HT1080 (cell line): Measurements from ENCODE around the gene RPS6KA3. TPM values are rescaled to one million over a fixed set of nuclear protein-coding genes. Genes with fewer than 3 reads are reported as not detected.
A peak's percentile ranks its signal among the peaks of the same experiment; 100 is the strongest.

Experiments
- DNase-seq: peaks from one replicate; pipeline ENCODE4 v3.0.0-alpha.2; 2015; ENCODE audit warnings: low read depth
- polyA plus RNA-seq, 2 experiments: library from polyadenylated mRNA; depleted of rRNA; stranded (reverse); fragments of >200 nt; gene quantifications; 2 replicates each; pipeline ENCODE4 v1.2.3, GENCODE V29; 2015
- total RNA-seq: library from RNA; depleted of rRNA; stranded (reverse); fragments of >200 nt; shearing (Covaris generic); gene quantifications from 2 replicates; pipeline ENCODE4 v1.2.3, GENCODE V29; 2014; rRNA removed

RPS6KA3 gene
- total RNA-seq, result 19.6 and 24.4 TPM in 2 replicates
- 23.7 and 29.2 TPM in 2 replicates for polyA plus RNA-seq (2015; cell fraction: cytosol; rRNA removed)
- 22.6 and 23.6 TPM in 2 replicates for polyA plus RNA-seq (2015; cell fraction: nucleus; rRNA removed)

DNA sequence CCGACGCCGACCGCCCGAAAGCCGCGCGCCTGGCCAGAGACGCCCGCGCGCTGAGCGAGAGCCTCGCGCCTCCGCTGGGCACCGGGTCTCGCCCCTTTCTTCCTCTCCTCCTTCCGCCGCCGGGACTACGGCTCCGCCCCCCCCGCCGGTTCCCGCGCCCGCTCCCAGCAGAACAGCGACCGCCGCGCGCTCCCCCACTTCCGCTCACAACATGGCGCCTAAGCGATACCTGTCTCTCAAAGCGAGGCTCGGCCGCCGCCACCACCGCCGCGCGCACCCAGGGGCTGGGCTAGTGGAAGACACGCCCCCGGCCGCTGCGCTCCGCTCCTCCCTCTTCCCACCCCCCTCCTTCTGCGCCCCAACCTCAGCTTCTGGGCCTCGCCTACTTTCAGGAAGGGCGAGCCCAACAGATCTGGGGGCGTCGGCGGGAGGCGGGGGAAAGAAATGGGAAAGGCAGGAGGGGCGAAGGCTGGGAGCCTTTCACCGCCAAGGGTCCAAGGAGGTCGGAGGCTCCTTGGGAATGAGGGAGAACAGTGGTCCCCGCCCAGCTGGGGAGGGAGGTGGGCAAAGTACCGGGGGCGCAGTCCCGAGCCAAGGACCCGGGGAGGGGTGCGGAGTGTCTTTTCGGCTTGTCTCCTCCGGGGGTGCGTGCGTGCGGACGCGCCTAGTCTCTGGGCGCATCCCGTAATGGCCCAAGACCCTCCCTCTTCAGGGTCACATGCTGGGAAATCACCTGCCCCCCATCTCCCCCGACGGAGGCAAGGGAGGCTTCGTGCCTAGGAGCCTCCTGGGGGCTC, at the start of gene RPS6KA3:
Gene RPS6KA3 (minus strand): TSS at position 100 of the 797 bp plus-strand sequence. CDS start 277 bp downstream, outside the sequence.
- DNase-seq, result peak; percentile 67

DNA sequence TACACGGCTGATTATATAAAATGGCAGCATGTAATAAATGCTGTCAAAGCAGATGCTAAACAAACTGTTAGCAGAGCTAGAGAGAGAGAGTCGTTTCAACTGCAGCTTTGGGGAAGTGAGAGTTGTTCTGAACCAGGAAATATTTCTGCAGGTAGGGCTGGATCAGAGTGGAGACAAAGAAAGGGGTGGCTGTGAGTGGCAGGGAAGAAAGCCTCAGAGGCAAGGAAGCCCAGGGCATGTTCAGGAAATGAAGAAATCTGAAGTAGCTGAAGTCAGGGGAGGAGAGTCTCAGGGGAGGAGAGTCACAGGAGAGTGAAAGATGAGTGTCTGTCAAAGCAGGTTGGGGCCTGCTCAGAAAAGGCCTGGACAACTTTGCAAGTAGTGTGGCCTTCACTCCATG, 48.4 kb upstream of the RPS6KA3 start:
- DNase-seq, result no peak

DNA sequence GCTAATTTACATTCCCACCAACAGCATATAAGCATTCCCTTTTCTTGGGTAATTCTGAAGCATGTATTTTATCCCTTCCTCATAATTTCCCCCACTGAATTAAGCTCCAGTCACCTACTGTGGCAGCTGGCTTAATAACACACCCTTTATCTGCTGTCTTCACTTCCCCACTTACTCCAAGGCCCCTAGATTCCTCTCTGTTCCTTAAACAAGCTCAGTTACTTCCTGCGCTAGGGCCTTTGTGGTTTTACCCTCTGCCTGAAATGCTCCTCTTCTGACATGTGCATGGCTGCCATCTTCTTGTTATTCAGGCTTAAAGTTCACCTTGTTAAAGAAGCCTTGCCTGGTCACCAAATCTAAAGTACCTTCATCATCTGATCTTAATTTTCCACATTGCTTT, 47.2 kb upstream of the RPS6KA3 start:
- no peak for DNase-seq

DNA sequence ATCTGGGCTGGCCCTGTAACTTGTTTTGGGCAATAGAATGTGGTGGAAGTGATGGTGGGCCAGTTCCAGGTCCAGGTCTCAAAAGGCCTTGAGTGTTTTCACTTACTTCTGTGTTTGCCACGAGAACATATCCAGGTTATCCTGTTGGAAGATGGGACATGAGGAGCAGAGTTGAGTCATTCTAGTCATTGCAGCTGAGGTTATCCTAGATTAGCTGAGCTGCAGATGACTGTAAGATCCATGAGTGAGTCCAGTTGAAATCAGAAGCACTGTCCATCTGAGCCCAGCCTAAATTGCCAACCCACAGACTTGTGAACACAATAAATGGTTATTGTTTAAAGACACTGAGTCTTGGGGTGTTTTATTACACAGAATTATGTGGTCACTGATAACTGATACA, 45.3 kb upstream of the RPS6KA3 start:
- DNase-seq, result no peak

DNA sequence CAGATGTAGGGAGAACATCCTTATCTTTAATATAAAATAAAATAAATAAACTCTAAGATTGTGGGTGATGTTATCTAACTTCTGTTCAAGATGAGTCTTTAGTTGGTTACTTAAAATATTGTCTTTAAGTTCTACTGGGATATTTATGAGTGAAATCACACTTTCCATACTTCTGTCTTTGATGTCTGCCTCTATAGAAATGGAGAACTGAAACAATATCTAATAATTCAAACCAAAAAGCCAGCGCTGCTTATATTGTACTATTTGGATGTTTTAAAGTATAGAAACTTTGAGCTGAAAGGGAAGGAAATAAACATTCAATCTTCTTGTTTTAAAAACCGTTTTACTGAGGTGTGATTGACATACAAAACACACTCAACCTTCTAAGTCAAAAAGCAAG, 44.8 kb upstream of the RPS6KA3 start:
- no peak for DNase-seq

DNA sequence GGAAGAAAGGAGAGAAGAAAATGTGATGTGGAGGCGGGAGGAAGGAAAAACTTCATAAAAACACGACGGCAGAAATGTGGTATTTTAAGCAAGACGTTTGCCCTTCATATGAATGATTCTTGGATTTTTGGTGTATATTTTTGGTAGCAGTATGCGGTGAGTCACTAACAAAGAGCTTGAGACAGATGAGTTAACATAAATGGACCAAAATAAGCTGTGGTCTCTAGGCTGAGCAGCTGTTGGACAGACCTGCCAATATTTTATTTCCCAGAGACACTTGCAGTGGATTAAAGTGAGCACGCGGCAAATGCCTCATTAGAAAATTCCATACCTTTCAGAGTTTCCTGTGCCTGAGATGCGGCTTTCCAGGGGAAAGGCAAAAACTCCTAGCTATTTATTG, 43.1 kb upstream of the RPS6KA3 start:
- peak; percentile 3 for DNase-seq

DNA sequence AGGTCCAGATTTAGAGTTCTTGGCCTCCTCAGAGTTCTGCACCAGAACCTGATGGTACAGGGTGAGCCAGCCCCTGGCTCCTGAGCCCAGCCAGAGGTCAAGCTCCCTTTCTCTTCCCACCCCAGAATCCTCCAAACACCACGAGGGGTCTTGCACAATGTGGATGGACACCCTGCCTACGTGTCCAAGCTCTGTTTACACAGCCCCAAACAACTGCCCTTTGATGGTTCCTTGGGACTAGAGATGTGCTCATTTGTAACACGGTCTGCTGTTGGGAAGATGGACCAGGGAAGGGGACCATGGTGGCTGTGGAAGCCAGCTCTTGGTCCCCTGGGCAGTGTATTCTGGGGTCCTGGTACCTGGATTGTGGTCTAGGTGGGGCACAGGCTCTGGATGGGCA, 40.0 kb upstream of the RPS6KA3 start:
- no peak for DNase-seq

DNA sequence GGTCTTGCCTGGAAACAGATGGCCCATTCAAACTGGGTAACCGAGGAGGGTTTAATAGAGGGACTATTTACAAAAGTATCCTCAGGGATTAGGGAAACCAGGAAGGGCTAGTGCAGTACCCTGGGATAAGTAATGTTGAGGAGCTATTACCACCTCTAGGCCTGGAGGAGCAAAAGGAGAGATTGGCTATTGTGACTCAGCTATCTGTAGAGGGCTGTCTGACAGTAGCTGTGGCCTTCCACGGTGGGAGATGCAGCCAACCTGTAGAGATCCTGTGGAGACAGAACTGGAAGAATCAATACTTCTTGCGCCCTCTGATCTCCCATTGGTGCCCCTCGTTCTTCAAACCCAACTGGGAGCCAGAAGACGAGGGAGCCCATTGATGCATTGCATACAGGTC, 34.1 kb upstream of the RPS6KA3 start:
- no peak for DNase-seq

DNA sequence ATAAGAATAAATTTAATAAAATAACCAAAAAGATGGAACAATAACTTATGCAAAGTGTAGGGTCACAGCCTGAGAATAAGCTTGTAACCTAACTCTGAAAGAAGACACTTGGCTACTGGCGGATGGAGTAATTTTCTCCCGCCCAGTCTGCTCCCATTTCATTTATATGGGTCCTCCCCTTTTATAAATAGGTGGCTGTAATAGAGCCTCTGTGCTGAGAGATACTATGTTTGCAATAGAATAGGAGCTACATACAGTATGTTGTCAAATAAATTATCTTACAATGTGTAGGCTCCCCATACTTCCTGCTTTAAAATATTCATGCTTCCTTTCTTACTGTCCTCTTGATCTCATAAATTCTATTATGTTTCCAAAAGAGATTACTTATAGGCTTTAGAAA, 28.2 kb upstream of the RPS6KA3 start:
- no peak for DNase-seq

DNA sequence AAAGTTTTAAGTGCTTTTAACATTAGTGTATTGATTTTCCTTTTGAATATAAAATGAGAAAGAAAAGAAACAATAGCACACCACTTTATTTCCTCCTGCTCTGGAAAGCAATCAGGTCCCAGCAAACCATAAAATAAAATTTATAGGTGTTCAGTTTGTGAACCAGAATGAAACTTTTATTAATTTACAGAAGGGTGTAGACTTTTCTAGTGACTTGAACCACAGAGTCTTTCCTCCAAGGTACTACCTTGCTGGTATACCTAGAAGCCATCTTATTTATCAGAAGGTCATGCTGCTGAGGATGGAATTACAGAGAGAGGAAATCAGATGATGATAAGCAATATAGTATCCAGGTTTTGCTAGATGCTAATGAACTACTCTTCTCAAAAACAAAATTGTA, 27.6 kb upstream of the RPS6KA3 start:
- no peak for DNase-seq

DNA sequence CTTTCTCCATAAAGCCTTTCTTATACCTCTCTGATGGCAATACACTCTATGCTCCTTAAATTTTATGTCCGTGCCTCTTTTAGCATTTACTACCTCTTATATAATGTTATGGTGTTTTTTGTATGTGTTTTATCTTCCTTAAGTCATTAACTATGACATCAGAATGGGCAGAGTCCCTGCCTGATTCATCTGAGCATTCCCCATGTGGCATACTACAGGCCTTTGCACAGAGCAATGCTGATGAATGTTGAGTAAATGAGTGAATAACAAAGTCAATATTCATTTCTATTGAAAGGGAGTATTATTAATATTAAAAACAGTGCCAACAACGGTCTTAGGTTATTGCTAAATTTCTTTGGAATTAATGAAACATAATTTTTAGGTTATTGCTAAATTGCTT, 18.8 kb upstream of the RPS6KA3 start:
- no peak for DNase-seq

DNA sequence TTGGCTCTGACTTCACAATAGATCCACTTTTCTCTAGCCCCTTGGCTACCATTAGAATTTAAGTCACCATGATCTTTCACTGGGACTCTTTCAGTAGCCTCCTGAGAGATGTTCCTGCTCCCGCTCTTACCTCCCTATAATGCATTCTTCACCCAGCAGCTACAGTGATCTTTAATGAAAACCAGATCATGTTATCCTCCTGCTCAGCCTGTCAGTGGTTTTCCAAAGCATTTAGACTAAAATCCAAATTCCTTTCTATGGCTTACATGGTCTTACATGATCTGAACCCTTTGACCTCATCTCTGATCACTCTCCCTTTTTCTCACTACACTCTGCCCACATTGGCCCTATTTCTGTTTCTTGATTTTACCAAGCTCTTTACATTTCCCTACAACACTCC, 18.3 kb upstream of the RPS6KA3 start:
- no peak for DNase-seq

DNA sequence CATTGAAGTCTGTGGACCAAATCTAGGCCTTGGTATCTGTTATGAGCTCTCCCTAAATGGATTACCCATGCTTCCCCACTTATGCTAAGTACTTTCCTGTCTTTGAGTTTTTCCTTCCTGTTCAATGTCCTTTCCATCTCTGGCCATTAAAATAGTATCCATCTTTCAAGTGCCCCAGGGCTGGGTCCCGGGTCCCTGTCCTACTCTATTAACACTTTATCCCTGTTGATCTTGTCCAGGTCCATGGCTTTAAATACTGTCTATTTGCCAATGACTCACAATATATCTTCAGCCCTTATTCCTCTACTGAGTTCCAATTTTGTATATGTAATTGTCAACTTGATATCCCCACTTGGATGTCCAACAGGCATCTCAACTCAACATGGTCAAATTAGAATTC, 17.7 kb upstream of the RPS6KA3 start:
- DNase-seq, result no peak

DNA sequence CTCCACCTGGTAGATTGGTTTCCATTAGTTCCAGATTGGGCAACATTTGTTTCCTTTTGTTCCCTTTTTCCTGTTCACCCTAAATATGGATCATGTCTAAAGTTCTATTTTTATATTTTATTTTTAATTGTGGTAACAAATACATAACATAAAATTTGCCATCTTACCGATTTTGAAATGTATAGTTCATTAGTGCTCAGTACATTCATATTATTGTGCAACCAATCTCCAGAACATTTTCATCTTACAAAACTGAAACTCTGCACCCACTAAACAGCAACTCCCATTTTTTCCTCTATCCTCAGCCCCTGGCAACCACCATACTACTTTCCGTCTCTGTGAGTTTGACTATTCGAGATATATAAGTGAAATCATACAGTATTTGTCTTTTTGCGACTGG, 14.2 kb upstream of the RPS6KA3 start:
- DNase-seq, result no peak

DNA sequence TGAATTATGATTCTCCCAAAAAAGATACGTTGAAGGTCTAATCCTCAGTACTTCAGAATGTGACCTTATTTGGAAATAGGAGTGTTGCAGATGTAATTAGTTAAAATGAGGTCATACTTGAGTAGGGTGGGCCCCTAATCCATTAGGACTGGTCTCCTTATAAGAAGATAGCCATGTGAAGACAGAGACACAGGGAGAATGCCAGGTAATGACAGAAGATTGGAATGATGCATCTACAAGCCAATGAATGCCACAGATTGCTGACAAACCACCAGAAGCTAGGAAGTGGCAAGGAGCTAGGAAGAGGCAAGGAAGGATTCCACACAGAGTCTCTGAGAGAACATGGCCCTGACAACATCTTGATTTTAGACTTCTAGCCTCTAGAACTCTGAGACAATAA, 7.4 kb upstream of the RPS6KA3 start:
- DNase-seq, result no peak

DNA sequence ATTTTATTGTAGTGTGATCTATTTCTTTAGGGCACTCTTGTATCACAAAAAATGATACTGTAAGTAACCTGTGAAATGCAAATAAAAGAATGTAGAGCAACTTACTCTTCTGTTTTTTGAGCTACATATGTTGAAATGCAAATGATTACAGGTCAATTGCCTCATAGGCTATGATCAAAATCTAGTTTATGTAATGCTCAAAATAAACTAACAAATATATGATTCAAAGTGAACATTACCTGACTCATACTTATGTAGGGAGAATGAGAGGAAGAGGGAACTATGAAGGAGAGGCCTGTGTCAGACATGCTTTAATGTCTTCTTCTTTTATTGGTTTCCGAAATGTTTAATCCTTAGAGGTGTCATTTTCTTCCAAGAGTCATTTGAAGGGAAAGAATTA, 5.0 kb upstream of the RPS6KA3 start:
- DNase-seq, result no peak

DNA sequence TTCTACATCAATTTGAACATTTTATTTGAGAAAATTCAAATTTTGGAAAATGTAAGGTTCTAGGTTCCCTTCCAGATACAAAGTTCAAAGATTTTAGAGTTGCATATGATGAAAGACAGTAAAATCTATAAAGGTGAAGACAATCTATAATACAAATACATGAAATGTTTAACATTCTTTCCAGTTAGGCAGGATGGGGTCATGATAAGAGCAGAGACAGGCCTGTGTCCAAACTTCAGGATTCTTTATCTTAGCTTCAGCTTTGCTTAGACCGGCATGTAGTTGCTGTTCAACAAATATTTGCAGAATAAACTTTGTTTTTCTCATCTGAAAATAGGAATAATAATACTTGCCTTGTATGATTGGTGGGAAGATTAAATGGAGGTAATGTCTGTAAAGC, 4.5 kb upstream of the RPS6KA3 start:
- no peak for DNase-seq

DNA sequence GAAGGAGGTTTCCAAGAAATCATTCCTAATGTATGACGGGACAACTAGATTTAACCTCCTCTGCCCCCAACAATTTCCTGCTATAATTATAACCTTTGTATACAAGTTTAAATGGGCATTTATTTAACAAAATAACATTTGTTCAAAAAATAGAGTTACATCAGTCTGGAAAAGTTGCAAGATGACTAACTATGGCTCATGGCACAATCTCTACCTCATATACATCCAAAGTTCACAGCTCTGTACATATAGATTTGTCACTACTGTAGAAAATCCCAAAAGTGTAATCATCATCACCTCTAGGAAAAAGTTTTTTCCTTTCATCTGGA, 3.8 kb upstream of the RPS6KA3 start:
- peak; percentile 13 for DNase-seq

DNA sequence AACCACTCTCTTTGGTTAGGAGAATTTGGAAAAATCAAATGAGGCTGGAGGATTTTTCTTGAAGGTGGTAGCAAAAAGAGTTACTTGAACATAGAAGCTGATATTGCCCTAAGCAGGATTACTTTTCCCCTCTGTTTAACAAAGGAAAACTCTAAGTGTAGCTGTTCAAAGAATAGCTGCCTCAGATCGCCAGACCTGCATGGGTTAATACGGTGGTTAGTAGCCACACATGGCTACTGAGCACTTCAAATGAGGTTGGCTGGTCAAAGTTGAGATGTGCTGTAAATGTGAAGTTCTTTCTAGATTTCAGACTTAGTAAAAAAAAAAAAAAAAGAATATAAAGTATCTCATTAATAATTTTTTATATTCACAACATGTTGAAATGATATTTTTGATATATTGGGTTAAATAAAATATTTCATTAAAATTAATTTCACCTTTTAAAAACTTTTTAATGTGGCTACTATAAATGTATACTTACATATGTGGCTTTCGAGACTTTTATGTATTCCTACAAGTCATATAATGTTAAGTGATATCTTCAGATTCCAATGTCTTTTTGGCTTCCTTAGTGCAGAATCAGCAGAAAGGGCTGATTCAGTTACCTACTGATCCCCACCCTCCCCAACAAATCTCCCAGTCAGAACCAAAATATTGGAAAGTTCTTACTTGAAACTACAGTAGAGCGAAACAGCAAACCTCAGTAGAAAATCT, 3.3 kb upstream of the RPS6KA3 start:
- DNase-seq, result no peak

DNA sequence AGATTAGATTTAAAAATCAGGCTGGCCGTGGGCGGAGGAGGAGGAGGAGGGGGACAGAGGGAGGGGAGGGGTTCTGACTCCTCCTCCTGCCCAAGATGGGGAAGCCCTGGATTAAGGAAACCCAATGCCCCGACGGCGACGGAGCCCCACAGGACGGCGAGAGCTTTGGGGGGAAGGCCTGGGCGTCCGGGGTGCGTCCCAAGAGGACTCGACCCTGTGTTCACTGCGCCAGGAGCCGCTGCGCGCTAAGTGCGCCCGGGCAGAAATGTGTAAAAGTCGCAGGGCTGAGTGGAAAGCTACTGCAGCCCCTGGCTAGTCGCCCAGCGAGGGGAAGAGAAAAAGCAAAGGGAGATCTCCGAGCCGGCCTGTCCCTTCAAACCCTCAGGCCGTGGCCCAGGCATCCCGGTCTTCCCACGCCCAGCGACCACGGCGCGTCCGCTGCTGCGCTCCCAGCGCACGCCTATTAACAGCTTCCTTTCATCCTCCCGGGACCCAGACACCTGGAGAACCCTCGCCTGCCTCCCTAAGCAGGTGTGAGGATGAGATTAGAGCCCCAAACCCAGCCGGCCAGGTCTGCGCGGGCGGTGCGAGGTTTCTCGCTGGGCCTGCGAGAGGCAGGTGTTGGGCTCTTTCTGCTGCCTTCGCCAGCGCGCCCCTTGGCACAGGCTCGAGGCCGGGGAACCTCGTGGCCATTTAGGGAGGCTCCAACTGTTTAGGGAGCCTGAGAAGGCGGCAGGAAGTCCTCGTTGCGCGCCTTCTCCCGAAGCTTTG, 1.4 kb upstream of the RPS6KA3 start:
- DNase-seq, result no peak

DNA sequence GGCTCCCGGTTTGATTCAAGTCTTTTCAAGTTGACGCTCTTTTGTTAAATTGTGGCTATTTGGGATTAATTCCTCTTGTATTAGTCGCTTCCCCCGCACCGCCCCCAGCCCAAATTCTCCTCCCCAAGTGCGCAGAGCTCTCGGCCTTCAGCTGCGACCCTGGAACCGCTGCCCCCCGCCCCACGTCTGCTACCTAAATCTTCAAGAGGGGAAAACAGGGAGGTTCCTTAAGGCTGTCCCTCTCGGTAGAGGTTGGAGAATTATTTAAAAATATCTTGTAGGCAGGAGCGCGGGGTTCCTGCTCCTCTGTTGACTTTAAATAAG, 860 bp upstream of the RPS6KA3 start:
- DNase-seq, result no peak
